Measurements from ENCODE around the gene ADI1.

The ADI1 gene

DNA sequence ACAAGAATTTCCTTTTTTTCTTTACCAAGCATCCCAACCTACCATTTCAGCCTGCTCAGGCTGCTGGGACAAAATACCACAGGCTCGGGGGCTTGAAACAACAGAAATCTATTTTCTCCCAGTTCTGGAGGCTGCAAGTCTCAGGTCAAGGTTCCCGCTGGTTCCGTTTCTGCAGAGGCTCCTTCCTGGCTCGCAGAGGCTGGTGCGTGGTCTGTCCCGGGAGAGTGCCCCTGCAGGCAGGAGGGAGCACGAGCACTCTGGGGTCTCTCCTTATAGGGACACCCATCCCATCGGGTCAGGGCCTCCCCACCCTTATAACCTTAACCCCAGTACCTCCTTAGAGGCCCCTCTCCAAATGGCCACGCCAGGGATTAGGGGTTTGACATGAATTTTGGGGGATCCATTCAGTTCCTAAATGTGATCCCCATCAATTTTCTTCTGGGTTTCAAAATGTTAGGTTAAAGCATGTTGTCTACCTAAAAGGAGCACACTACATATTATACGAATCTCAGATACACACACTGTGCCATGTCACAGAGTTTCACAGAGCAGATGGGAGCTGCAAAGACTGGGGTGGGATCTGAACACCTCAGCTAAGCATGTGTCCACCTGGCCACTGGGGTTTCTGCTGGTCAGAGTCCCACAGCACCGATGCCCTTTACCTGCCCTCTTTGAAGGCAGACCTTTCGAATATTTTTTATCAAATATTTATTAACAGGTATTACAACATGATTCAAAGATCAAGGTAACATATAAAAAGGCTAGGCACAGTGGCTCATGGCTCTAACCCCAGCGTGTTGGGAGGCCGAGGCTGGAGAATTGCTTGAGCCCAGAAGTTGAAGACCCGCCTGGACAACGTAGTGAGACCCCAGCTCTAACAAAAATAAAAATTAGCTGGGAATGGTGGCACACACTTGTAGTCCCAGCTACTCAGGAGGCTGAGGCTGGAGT, 17.6 kb upstream of the ADI1 start:
- H3K27ac ChIP-seq (replicated peaks): no peak overlapping the region
- TF ChIP-seq, protein P1, sequence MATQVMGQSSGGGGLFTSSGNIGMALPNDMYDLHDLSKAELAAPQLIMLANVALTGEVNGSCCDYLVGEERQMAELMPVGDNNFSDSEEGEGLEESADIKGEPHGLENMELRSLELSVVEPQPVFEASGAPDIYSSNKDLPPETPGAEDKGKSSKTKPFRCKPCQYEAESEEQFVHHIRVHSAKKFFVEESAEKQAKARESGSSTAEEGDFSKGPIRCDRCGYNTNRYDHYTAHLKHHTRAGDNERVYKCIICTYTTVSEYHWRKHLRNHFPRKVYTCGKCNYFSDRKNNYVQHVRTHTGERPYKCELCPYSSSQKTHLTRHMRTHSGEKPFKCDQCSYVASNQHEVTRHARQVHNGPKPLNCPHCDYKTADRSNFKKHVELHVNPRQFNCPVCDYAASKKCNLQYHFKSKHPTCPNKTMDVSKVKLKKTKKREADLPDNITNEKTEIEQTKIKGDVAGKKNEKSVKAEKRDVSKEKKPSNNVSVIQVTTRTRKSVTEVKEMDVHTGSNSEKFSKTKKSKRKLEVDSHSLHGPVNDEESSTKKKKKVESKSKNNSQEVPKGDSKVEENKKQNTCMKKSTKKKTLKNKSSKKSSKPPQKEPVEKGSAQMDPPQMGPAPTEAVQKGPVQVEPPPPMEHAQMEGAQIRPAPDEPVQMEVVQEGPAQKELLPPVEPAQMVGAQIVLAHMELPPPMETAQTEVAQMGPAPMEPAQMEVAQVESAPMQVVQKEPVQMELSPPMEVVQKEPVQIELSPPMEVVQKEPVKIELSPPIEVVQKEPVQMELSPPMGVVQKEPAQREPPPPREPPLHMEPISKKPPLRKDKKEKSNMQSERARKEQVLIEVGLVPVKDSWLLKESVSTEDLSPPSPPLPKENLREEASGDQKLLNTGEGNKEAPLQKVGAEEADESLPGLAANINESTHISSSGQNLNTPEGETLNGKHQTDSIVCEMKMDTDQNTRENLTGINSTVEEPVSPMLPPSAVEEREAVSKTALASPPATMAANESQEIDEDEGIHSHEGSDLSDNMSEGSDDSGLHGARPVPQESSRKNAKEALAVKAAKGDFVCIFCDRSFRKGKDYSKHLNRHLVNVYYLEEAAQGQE (IDR thresholded peaks at IDR 0.05; ENCODE audit: insufficient replicate concordance, low read depth): no peak
- TF ChIP-seq GABPA (IDR thresholded peaks at IDR 0.05; ENCODE audit: low read depth) (no peak), SPI1 (IDR thresholded peaks at IDR 0.05; ENCODE audit: borderline replicate concordance, low read depth) (no peak), POLR2AphosphoS5 (IDR thresholded peaks at IDR 0.05; ENCODE audit: low read depth) (no peak)
- TF ChIP-seq, protein P2, sequence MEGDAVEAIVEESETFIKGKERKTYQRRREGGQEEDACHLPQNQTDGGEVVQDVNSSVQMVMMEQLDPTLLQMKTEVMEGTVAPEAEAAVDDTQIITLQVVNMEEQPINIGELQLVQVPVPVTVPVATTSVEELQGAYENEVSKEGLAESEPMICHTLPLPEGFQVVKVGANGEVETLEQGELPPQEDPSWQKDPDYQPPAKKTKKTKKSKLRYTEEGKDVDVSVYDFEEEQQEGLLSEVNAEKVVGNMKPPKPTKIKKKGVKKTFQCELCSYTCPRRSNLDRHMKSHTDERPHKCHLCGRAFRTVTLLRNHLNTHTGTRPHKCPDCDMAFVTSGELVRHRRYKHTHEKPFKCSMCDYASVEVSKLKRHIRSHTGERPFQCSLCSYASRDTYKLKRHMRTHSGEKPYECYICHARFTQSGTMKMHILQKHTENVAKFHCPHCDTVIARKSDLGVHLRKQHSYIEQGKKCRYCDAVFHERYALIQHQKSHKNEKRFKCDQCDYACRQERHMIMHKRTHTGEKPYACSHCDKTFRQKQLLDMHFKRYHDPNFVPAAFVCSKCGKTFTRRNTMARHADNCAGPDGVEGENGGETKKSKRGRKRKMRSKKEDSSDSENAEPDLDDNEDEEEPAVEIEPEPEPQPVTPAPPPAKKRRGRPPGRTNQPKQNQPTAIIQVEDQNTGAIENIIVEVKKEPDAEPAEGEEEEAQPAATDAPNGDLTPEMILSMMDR (IDR thresholded peaks at IDR 0.05; ENCODE audit: insufficient read depth, low read length): no peak
- no peak for DNase-seq (ENCODE audit: low read depth in 1 of 2, low spot score in 1 of 2)
- H3K27me3 ChIP-seq (ENCODE audit: insufficient read depth, poor library complexity, severe bottlenecking): no peaks in the 10 kb centered on the region
- no peak overlapping the region for H3K4me3 ChIP-seq (replicated peaks; ENCODE audit: insufficient read depth, low read length)

DNA sequence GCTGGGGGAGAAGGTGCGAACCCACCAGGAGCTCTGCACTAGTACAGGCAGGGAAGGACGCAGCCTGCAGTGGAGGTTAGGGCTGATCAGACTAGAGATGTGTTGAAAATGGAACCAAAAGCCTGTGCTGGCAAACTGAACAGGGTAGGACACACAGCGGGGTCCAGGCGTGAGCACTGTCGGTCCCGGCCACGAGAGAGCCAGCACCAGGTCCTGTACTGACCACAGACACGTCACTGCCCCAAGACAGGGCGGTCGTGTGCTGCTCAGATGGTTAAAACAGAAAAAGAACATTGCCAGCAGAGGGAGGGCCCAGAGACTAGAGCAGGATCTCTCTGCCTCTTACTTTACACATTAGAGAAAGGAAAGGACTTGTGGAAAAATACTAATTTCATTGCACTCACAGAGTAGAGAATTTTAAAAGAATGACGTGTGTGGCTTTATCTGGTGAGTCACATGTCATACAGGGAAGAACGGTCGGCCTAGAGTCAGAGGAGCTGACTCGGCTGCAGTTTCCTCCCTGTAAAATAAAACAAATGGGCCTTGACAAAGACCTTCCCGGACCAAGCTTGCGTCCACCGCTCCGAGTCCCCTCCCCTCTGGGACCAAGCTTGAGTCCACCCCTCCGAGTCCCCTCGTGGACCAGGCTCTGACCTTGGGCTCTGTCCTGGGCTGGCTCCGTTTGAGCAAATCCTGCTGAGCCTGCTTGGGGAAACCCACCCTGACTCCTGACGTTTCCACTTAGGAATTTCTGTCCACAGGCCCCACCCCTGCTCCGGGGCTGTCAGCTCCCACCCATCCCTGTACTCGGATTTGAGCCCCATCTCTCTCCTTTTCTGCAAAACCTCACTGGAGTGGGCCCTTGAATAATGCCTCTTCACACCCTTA, 16.7 kb upstream of the ADI1 start:
- Histone ChIP-seq H3K27me3 (ENCODE audit: insufficient read depth, poor library complexity, severe bottlenecking) (no peaks in the 10 kb centered on the region), H3K27ac (replicated peaks) (no peak overlapping the region), H3K4me3 (replicated peaks; ENCODE audit: insufficient read depth, low read length) (no peak overlapping the region)
- DNase-seq (ENCODE audit: low read depth in 1 of 2, low spot score in 1 of 2): no peak
- TF ChIP-seq, protein P2 (IDR thresholded peaks at IDR 0.05; ENCODE audit: insufficient read depth, low read length): no peak
- TF ChIP-seq GABPA (IDR thresholded peaks at IDR 0.05; ENCODE audit: low read depth) (no peak), POLR2AphosphoS5 (IDR thresholded peaks at IDR 0.05; ENCODE audit: low read depth) (no peak), SPI1 (IDR thresholded peaks at IDR 0.05; ENCODE audit: borderline replicate concordance, low read depth) (no peak)
- TF ChIP-seq, protein P1 (IDR thresholded peaks at IDR 0.05; ENCODE audit: insufficient replicate concordance, low read depth): no peak

DNA sequence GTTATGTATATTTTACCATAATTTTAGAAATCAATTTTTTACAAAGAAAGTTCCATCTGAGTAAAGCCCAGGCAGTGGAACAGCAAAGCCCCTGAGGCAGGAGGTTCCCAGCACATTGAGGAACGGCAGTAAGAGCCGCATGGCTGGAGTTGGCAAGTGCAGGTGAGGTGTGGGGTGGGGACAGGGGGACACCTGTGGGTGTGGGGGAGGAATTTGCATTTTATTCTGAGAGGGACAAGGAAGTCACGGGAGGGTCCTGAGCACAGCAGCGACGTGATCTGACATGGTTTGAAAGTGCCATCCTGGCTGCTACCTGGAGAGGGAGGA, 16.1 kb upstream of the ADI1 start:
- DNase-seq (ENCODE audit: low read depth in 1 of 2, low spot score in 1 of 2): no peak
- no peaks in the 10 kb centered on the region for H3K27me3 ChIP-seq (ENCODE audit: insufficient read depth, poor library complexity, severe bottlenecking)
- no peak overlapping the region for H3K27ac ChIP-seq (replicated peaks)
- no peak for TF ChIP-seq POLR2AphosphoS5 (IDR thresholded peaks at IDR 0.05; ENCODE audit: low read depth)
- no peak for TF ChIP-seq SPI1 (IDR thresholded peaks at IDR 0.05; ENCODE audit: borderline replicate concordance, low read depth)
- TF ChIP-seq, protein P1 (IDR thresholded peaks at IDR 0.05; ENCODE audit: insufficient replicate concordance, low read depth): no peak
- no peak for TF ChIP-seq GABPA (IDR thresholded peaks at IDR 0.05; ENCODE audit: low read depth)
- TF ChIP-seq, protein P2 (IDR thresholded peaks at IDR 0.05; ENCODE audit: insufficient read depth, low read length): no peak
- no peak overlapping the region for H3K4me3 ChIP-seq (replicated peaks; ENCODE audit: insufficient read depth, low read length)

Data from HL-60 (cell line).